ENCODE measurements around the gene ANK3.
A peak's percentile ranks its signal among the peaks of the same experiment; 100 is the strongest.

Gene ANK3

DNA sequence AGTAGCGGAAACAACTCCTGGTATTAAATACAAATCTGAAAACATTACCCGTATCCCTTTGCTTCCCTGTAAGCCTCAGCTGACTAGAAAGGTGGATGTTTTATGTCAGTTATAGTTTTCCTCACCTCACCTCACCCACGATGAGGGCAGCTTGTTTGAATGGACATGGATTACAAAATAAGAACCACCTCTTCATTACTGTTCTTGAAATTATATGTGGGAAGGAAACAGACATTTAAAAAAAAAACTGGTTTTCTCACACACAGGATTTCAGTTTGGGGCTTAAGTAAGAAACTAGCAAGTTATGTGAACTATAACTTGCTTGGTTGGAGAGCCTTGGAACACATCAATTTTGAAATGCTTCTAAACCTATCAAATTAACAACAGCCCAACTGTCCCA, 250.4 kb downstream of the ANK3 start:
- no peak for DNase-seq (ENCODE audit: low spot score)

- DNase-seq (ENCODE audit: low spot score) = no peak
Observed at GRCh38 chr10:60138842-60139241, 250.8 kb downstream of the ANK3 start.

DNA sequence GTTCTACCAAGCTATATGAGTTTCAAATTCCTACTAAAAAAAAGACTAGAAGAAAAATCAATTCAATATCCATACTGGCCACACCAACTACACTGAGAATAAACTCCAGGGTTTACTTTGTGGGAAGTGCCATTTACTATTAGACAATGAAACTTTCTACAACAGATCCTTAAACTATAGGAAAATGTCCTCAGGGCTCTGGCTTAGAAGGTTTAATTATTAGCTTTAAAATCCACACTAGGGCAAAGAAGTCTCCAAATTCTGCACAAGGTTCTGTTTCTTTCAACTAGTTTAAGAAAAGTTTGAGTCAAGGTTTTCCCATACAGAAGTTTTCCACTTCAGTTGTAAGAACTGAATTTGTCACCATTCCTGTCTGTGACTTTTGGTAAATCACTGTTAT, 251.6 kb downstream of the ANK3 start:
- no peak for DNase-seq (ENCODE audit: low spot score)

DNA sequence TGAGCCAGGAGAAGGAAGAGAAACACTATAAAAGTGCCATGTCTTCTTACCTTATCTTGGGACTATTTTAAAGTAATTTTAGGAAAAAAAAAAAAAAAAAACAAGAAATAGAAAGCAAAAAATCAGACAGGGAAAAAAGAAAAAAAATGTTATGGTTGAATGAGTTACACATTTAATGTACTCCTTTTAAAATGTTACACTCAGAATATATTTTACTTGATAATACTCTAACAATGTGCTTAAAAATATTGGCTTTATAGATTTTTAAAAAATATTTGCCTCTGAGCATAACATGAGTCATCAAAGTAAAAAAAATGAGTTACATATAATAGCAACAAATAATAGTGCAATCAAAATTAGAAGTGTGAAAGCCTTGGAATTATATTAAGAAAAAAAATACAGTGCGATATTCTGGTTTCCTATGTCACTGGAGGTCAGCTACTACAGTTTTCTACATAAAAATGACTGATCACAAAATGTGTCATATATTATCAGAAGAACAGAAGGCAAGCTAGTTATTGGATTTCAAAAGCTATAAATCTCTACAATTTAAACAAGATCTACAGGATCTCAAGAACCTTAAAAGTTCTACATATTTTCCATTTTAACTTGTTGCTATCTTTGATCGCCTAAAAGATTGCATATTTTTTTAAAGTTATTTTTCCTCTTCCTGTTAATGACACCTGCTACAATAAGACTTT, 252.2 kb downstream of the ANK3 start:
- DNase-seq (ENCODE audit: low spot score) = no peak

GRCh38 chr10:60135020-60135419, 254.7 kb downstream of the ANK3 start:
- no peak for DNase-seq (ENCODE audit: low spot score)

DNA sequence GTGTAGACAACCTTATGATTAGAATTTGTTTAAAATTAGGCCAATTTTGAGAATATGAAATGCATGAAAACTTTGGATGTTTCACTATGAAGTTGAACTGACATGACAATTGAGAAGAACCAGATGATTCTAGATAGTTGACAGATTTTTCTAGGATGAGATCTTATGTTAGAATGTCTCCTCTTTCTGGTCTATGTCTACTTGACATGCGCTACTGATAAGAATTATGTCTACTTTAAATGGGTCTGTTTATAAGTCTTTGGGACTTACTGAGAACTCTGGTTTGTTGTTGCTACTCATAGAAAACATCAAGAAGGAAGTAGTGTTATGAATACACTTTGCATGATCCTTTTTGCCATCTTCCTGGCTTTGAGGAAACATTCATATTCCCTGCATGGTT, 255.1 kb downstream of the ANK3 start:
- DNase-seq (ENCODE audit: low spot score) = no peak

GRCh38 chr10:60130130-60130579, 259.5 kb downstream of the ANK3 start:
- DNase-seq (ENCODE audit: low spot score) = no peak

- no peak for DNase-seq (ENCODE audit: low spot score)
Observed at GRCh38 chr10:60125895-60126294, 263.8 kb downstream of the ANK3 start.

GRCh38 chr10:60124536-60124935, 265.1 kb downstream of the ANK3 start:
- no peak for DNase-seq (ENCODE audit: low spot score)

DNA sequence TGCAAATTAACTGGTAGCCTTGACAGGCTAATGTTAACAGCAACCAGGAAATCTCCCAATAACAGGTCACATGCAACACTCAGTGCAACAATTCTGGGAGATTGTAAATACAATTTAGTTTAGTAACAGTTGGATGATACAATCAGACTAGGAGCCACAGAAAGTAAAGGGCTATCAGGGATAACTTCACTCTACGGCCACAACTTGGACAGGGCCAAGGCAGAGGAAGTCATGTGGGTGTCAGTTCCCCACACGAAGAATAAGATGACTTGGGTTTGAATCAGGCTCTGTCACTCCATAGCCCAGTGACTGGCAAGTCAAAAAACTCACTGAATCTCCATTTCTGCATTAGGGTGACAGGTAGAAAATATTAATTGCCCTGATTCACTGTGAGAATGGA, 266.0 kb downstream of the ANK3 start:
- DNase-seq (ENCODE audit: low spot score) = no peak

GRCh38 chr10:60123172-60123571, 266.5 kb downstream of the ANK3 start:
- DNase-seq (ENCODE audit: low spot score) = peak; percentile 73

DNA sequence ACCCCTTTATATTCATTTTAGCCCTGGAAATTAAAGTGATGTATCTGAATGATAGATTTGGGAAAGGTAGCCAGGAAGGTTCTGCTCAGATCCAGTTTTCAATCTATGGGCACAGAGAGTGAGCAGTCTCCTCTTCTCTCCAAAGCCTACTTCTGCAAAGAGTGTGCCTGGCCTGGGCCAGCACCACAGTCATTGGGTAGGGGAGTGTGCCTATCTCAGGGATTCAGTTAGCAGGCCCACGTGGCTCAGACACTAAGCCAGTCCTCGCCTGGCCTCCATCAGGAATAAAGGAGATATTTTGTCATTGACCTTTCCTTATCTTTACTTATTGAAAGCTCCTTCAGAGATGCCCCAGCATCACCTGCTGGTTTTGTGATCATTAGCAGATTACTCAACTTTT, 267.5 kb downstream of the ANK3 start:
- no peak for DNase-seq (ENCODE audit: low spot score)

DNA sequence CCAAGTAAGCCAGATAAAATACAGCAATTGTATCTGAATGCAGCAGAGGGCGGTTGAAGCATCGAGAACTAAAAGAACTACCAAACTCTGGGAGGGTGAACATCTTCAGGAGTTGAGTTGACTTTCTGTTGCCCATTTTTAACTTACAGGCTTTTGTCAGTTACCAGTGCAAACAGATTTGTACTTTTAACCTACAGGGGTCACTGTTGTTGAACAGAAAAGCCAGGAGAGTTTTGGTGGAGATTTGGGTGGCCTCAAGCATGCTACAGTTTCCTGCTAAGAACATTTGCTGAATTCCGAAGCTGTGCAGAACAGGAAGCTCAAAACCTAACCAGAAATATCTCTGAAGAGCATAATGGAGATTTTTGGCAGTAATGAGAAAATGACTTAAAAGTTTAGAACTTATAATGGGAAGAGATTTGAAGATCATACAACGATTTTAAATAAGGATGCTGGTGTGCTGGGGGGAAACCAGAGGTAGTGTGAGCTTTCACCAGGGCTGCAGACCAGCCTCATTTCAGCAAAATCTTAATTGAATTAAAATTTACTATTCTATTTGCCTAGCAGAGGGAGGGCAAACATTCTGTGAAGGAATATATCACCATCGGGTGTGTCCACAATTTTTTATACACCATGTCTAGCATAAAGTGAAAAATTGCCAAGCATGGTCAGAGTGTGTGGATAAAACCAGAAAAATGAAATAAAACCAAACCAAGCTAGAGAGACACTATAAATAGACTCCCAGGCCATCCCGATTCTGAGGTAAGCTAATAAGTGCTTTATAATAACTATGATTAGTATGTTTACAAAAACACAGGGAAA, 274.7 kb downstream of the ANK3 start:
- peak; percentile 68 for DNase-seq (ENCODE audit: low spot score)

DNA sequence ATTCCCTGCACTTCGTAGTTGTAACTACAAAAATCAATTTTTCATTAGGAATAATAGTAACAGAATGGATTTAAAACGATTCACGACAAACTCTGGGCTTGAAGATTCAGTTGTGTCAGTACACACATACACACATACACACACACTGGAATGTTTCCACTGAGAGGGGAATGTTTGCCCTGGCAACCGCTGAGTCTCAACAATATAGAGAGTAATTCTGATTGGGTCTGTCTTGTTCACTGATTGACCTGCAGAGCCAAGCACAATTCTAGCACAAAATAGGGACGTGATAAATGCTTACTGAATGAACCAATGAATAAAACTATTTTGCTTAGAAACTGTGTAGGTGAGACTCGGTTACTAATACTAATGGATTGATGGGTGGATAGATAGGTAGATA, 278.9 kb downstream of the ANK3 start:
- DNase-seq (ENCODE audit: low spot score) = no peak

- no peak for DNase-seq (ENCODE audit: low spot score)
Observed at GRCh38 chr10:60107308-60107976, 282.2 kb downstream of the ANK3 start.

DNA sequence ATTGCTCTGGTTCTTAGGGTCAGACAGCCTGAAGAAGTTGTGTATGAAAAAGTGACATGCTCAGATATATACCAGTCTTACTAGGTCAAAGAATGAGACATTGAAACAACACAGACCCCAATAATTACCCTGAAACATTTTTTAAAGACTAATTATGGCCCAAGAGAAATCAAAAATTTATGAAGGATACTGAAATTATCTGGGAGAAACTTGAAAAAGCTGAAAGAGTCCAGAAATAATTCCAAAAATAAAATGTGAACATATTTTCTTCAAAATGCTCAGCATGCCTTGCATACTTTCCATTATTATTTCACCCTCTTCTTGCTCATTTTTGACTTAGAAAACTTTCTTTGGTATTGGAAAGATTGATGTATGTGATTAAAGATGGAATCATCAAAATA, 284.4 kb downstream of the ANK3 start:
- peak; percentile 13 for DNase-seq (ENCODE audit: low spot score)

GRCh38 chr10:60101821-60102220, 287.9 kb downstream of the ANK3 start:
- DNase-seq (ENCODE audit: low spot score) = no peak

DNA sequence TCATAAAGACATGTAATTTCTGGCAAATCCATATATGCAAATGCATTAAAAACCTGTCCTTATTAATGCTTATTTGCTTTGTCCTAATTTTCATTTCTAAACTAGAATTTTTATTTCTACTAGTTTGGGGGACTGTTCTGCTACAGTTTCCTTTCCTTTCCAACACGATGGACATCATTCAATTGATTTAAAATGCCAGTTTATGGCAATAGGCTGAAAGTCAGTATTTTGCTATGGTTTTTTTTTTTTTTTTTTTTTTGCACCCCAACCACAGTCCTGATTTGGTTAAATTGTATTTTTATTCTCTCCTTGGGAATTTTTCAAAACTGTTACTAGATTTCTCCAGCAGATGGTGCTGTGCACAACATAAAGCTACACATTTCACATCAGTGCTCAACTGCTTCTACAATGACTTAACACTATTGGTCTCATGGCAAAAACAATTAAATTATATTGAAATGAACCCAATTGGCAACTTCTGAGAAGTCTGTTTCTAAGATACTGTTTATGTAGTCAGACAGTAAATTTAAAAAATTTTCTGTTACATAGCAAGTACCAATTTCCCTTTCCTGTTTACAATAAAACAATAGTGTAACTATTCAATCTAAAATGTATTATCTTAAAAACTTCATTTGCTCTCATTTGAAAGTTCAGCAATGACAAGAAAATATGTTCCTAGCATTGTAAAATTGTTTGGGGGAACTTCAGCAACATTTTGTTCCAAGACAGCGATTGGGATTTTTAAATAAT, 289.5 kb downstream of the ANK3 start:
- peak; percentile 53 for DNase-seq (ENCODE audit: low spot score)

DNA sequence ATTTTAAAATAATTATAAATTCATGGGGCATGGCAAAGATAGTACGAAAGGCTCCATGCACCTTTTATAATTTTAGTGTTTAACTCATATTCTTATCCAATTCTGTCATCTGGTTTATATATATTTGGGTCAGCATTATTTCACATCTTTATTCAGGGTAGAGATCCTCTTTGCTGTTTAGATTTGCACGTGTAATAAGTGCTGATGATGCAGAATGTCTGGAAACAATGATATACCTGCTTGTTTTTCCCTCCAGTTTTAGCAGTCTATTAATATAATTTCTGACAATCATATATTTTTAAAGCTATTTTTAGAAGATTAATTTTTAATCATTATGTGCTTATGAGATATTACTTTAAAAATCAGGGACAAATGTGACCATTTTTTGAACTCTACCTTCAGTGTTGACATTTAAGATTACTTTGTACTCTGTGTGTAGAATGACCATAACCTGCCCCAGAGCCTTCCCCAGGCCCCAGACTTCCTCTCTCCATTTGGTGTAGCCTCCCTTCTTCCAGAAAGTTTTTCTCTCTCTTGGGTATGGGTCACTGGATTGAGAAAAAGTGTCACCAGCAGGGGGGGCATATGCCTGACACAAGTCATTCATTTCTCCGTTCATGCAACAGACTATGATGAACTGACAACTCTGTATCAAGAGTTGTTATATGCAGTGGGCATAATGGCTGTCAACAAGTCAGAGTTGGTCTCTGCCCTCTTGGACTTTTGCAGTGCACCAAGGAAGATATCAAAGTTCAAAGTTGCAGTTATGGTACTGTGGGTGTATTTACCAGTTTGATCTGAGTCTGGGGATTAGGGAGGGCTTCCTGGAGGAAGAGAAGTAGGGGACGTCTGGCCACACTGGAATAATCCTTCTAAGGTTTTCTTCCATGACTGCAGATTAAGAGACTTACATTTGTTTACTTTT, 290.7 kb downstream of the ANK3 start:
- DNase-seq (ENCODE audit: low spot score) = no peak

DNA sequence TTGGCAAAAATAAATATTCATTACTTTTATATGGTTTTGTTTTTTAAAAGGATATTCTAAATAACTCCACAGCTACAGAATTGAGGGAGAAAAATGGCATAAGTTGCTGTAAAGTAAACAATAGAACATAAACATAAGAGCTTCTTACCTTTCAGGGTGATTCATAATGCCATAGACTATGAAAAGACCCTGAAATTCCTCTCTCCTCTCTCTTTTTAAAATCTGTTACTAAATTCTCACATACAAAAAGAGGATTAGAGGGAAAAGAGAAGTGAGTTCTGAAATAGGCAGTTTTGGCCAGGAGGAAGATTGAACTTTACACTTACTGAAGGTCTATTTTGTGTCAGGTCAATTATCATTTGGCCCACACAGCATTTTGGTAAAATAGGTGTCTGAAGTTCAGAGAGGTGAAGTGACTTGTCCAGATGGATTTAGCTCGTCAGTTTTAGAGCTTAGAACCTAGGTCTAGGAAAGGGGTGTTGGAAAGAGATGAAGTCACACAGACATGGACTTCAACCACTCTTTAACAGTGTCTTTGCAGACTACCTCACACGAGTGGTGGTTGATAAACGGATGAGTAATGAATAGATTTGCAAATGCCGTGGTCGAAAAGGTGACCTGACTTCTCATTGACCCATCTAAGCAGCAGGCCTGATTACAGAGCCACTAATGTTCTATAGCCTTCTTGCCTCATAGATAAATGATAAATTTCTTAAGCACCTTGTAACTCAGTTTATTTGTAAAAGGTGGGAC, 292.7 kb downstream of the ANK3 start:
- no peak for DNase-seq (ENCODE audit: low spot score)
